ENCODE measurements around the gene CAMK4.
"Not testable (repeated sequence)": the region's sequence is repeated elsewhere in the genome, so short reads cannot be mapped to it uniquely, and the experiment has no call there.

The CAMK4 gene

GRCh38 chr5:111320953-111321352, 96.8 kb downstream of the CAMK4 start:
- DNase-seq = no peak

- no peak for DNase-seq
Observed at GRCh38 chr5:111321376-111321775, 97.2 kb downstream of the CAMK4 start.

GRCh38 chr5:111326551-111326950, 102.4 kb downstream of the CAMK4 start:
- DNase-seq = no peak

GRCh38 chr5:111337133-111337532, 112.9 kb downstream of the CAMK4 start:
- peak; percentile 16 for DNase-seq

- no peak for DNase-seq
Observed at GRCh38 chr5:111337688-111338087, 113.5 kb downstream of the CAMK4 start.

- no peak for DNase-seq
Observed at GRCh38 chr5:111345731-111346130, 121.5 kb downstream of the CAMK4 start.

GRCh38 chr5:111347021-111347420, 122.8 kb downstream of the CAMK4 start:
- DNase-seq = no peak

- no peak for DNase-seq
Observed at GRCh38 chr5:111348661-111349329, 124.6 kb downstream of the CAMK4 start.

GRCh38 chr5:111349429-111349828, 125.2 kb downstream of the CAMK4 start:
- no peak for DNase-seq

GRCh38 chr5:111353035-111353434, 128.9 kb downstream of the CAMK4 start:
- DNase-seq = no peak

- DNase-seq = not testable (repeated sequence)
Observed at GRCh38 chr5:111358726-111359125, 134.5 kb downstream of the CAMK4 start.

GRCh38 chr5:111360173-111360572, 136.0 kb downstream of the CAMK4 start:
- DNase-seq = no peak

- no peak for DNase-seq
Observed at GRCh38 chr5:111364992-111365391, 140.8 kb downstream of the CAMK4 start.

- DNase-seq = no peak
Observed at GRCh38 chr5:111366388-111366787, 142.2 kb downstream of the CAMK4 start.

- no peak for DNase-seq
Observed at GRCh38 chr5:111367115-111367514, 142.9 kb downstream of the CAMK4 start.

GRCh38 chr5:111372799-111373198, 148.6 kb downstream of the CAMK4 start:
- no peak for DNase-seq

- DNase-seq = no peak
Observed at GRCh38 chr5:111374380-111374779, 150.2 kb downstream of the CAMK4 start.

- no peak for DNase-seq
Observed at GRCh38 chr5:111375645-111376044, 151.5 kb downstream of the CAMK4 start.

GRCh38 chr5:111377306-111377705, 153.1 kb downstream of the CAMK4 start:
- DNase-seq = no peak

- peak; percentile 34 for DNase-seq
Observed at GRCh38 chr5:111379391-111379816, 155.2 kb downstream of the CAMK4 start.

GRCh38 chr5:111383288-111383970, 159.2 kb downstream of the CAMK4 start:
- no peak for DNase-seq

GRCh38 chr5:111384220-111384619, 160.0 kb downstream of the CAMK4 start:
- no peak for DNase-seq

GRCh38 chr5:111385051-111385450, 160.9 kb downstream of the CAMK4 start:
- DNase-seq = no peak

- DNase-seq = peak; percentile 93
Observed at GRCh38 chr5:111385970-111386831, 162.0 kb downstream of the CAMK4 start.

Data from eye (tissue), 1 donor.